Heart right ventricle (tissue), 16 donors: Measurements from ENCODE around the gene KRI1. TPM values are rescaled to one million over a fixed set of nuclear protein-coding genes. Genes with fewer than 3 reads are reported as not detected.
A peak's percentile ranks its signal among the peaks of the same experiment; 100 is the strongest.

Experiments used
- ATAC-seq, 8 donors: fragments of 200-7000 bp; cut with Tn5 transposase; one replicate each; pipeline ENCODE4 v1.9.1; 2020; ENCODE audit warnings: mild to moderate bottlenecking in 8 of 8, moderate library complexity in 8 of 8, moderate number of reproducible peaks in 1 of 8
- DNase-seq, 2 donors: peaks; one replicate each; pipeline ENCODE4 v3.0.0-alpha.2; 2020
- H3K27ac ChIP-seq, 10 donors: fragments of 200-600 bp; sonication (generic) in 2 of 10; one replicate each; pipeline versions ENCODE4 v1.5.0 to v1.8.0; 2020 to 2022; ENCODE audit warnings: mild to moderate bottlenecking in 3 of 10
- H3K27me3 ChIP-seq, 7 donors: fragments of 200-600 bp; one replicate each; pipeline ENCODE4 v1.8.0; 2021 to 2022; ENCODE audit warnings: mild to moderate bottlenecking in 2 of 7
- H3K36me3 ChIP-seq, 9 donors: fragments of 200-600 bp; sonication (generic) in 1 of 9; one replicate each; pipeline versions ENCODE4 v1.5.0 to v1.8.0; 2020 to 2022; ENCODE audit warnings: mild to moderate bottlenecking in 2 of 9
- H3K4me1 ChIP-seq, 9 donors: fragments of 200-600 bp; sonication (generic) in 1 of 9; one replicate each; pipeline versions ENCODE4 v1.5.0 to v1.8.0; 2020 to 2022; ENCODE audit warnings: mild to moderate bottlenecking in 4 of 9
- H3K4me3 ChIP-seq, 10 donors: fragments of 200-600 bp; sonication (generic) in 2 of 10; one replicate each; pipeline versions ENCODE4 v1.5.0 to v1.8.0; 2020 to 2022; ENCODE audit warnings: mild to moderate bottlenecking in 7 of 10, moderate library complexity in 2 of 10
- H3K9me3 ChIP-seq, 11 donors: fragments of 200-600 bp in 10 of 11; sonication (generic) in 2 of 11; one replicate each; pipeline versions ENCODE4 v1.5.0 to v1.8.0; 2013 to 2022; ENCODE audit warnings: mild to moderate bottlenecking in 2 of 11, control low read depth in 1 of 11, moderate library complexity in 1 of 11
- CTCF ChIP-seq, 9 donors: fragments of 200-600 bp; sonication (generic) in 2 of 9; IDR thresholded peaks; one replicate each; pipeline versions ENCODE4 v1.5.0 to v1.8.0; 2021 to 2022; ENCODE audit warnings: antibody characterized with exemption in 9 of 9, mild to moderate bottlenecking in 5 of 9, moderate library complexity in 1 of 9
- WGBS, 2 donors: extraction: QIAGEN DNeasy Blood & Tissue Kit; methylation state at CpG; one replicate each; pipeline ENCODE4 v1.1.7; 2013; ENCODE audit warnings: inconsistent platforms in 1 of 2; 5-methylcytosine and 5-hydroxymethylcytosine counted together
- intact Hi-C, 10 donors: fragments of 100-400 bp; cut with DNase I; formaldehyde crosslinking; loops; one replicate each; pipeline versions ENCODE4 v1.11.1 to v1.14.2; 2022
- polyA plus RNA-seq, 2 donors: library from polyadenylated mRNA; stranded (reverse); fragments of 200-250 nt; gene quantifications; one replicate each; pipeline ENCODE4 v1.2.3, GENCODE V29; 2013
- total RNA-seq, 10 donors: library from RNA; stranded (reverse); fragmentation: NEBNext Ultra II Directional in 3 of 10; extraction: Animal tissue kit (Norgen Biotek cat#: 25700) in 3 of 10; gene quantifications; one replicate each; pipeline versions ENCODE4 v1.2.1 to v1.2.4, GENCODE V29; 2021 to 2023
- donor health status: Arrhythmogenic right ventricular cardiomyopathy.
- donor health status: ischemic (EF 13 %, LVEDD 7.1; RV severe dilation, severe dysfunction).
- donor health status: healthy with polysubstance abuse.
- donor health status: DM: no; HTN: yes; CAD: no.
- donor health status: DM: no; HTN: no; CAD: no.
- donor health status: ischemic (EF 25% LVEDD 6.9; RV normal size, moderate dysfunction).
- donor health status: ischemic (EF 25% LVEDD 5.7; RV mildly dilated, moderate dysfunction).
- donor health status: healthy.
- donor health status: DM: yes; HTN: yes; CAD: no.
- donor health status: Ischemic cardiomyopathy.
- donor health status: ischemic (EF 35%, LVEDD 5.7; RV mildly dilated, moderate dysfunction).
- donor health status: nonischemic (EF 11% LVEDD 7.7; RV severe dilation, severe dysfunction).
- donor health status: DM: yes; HTN: yes; CAD: no.
- donor health status: PGD.
- donor health status: ischemic (EF 29% LVEDD 5.4; RV normal size, mild dysfunction).
- donor health status: nonischemic (EF 23%, LVEDD 6.1; RV moderate dilation, normal function).

The KRI1 gene
- total and polyA plus RNA-seq, 12 donors = 8.4 to 17.5 (median 10.7) TPM

GRCh38 chr19:10565028-10565566 is 713 bp downstream of the KRI1 start:
- peak in 2 of 8 donors; percentile 0 to 2 for ATAC-seq
- peaks cover 0 to 36% (median 2%) of the 10 kb centered on the region in 9 donors for H3K36me3 ChIP-seq
- peak overlapping the region; percentile 72 to 94 (median 90) for H3K27ac ChIP-seq
- no peaks in the 10 kb centered on the region for H3K27me3 ChIP-seq
- peak in 1 of 2 donors; percentile 33 for DNase-seq
- 25 to 36% methylated on average over 9 to 10 of the region's 10 CpGs for WGBS, 2 donors
- peaks cover 4 to 45% (median 39%) of the 10 kb centered on the region in 9 donors for H3K4me1 ChIP-seq
- TF ChIP-seq CTCF (IDR thresholded peaks at IDR 0.05) = peak in 1 of 9 donors; percentile 3
- intact Hi-C loops = loop anchor here in 6 of 10 donors (5.0 to 10.0 kb wide), 5 partner anchors 60 to 160 kb away; partner anchors contain the start of genes KEAP1 (in 5 of the 6), ILF3 (in 2 of the 6) and CDC37 (in 1 of the 6)
- H3K4me3 ChIP-seq = peak overlapping the region; percentile 62 to 94 (median 84)
- H3K9me3 ChIP-seq = no peaks in the 10 kb centered on the region

GRCh38 chr19:10562609-10563008 is 3.2 kb downstream of the KRI1 start:
- intact Hi-C loops = loop anchor here in 5 of 10 donors (10.0 kb wide), 2 partner anchors 58 to 158 kb away; partner anchors contain the start of genes KEAP1 (in 4 of the 5) and CDC37 (in 1 of the 5)
- Histone ChIP-seq H3K4me3 (no peak overlapping the region), H3K4me1 (peaks cover 0 to 29% (median 23%) of the 10 kb centered on the region in 9 donors), H3K36me3 (peaks cover 0 to 61% (median 20%) of the 10 kb centered on the region in 9 donors), H3K27me3 (no peaks in the 10 kb centered on the region), H3K9me3 (no peaks in the 10 kb centered on the region), H3K27ac (no peak overlapping the region)
- DNase-seq (no peak), ATAC-seq (no peak)
- no peak for TF ChIP-seq CTCF (IDR thresholded peaks at IDR 0.05)
- WGBS, 2 donors = 95% methylated on average over 5 of the region's 5 CpGs

- H3K9me3 ChIP-seq = no peaks in the 10 kb centered on the region
- WGBS, 2 donors = 82 to 87% methylated on average over 7 of the region's 7 CpGs
- no peak overlapping the region for H3K4me3 ChIP-seq
- intact Hi-C loops = loop anchor here in 5 of 10 donors (10.0 kb wide), 2 partner anchors 55 to 155 kb away; partner anchors contain the start of genes KEAP1 (in 4 of the 5) and CDC37 (in 1 of the 5)
- no peaks in the 10 kb centered on the region for H3K27me3 ChIP-seq
- TF ChIP-seq CTCF (IDR thresholded peaks at IDR 0.05) = no peak
- H3K4me1 ChIP-seq = peaks cover 0 to 20% (median 7%) of the 10 kb centered on the region in 9 donors
- DNase-seq (no peak), ATAC-seq (no peak)
- H3K36me3 ChIP-seq = peaks cover 0 to 80% (median 25%) of the 10 kb centered on the region in 9 donors
- no peak overlapping the region for H3K27ac ChIP-seq
Measured at GRCh38 chr19:10560154-10560553, 5.7 kb downstream of the KRI1 start.

- WGBS, 2 donors = 94 to 96% methylated on average over 33 of the region's 33 CpGs
- peaks cover 0 to 23% (median 0%) of the 10 kb centered on the region in 9 donors for H3K4me1 ChIP-seq
- intact Hi-C loops = no loop called here
- H3K4me3 ChIP-seq = no peak overlapping the region
- DNase-seq (no peak), ATAC-seq (no peak)
- no peaks in the 10 kb centered on the region for H3K27me3 ChIP-seq
- no peak overlapping the region for H3K27ac ChIP-seq
- no peak for TF ChIP-seq CTCF (IDR thresholded peaks at IDR 0.05)
- H3K9me3 ChIP-seq = no peaks in the 10 kb centered on the region
- peaks cover 0 to 98% (median 46%) of the 10 kb centered on the region in 9 donors for H3K36me3 ChIP-seq
Measured at GRCh38 chr19:10557603-10558197, 8.1 kb downstream of the KRI1 start.
